HCT116 (cell line): Measurements from ENCODE around the gene APOBEC3B. TPM values are rescaled to one million over a fixed set of nuclear protein-coding genes. Genes with fewer than 3 reads are reported as not detected.
A peak's percentile ranks its signal among the peaks of the same experiment; 100 is the strongest.

ENCODE experiments used
- ATAC-seq: fragments of 200-7000 bp; cut with Tn5 transposase; 2 replicates; pipeline ENCODE4 v1.9.1; 2020; ENCODE audit warnings: mild to moderate bottlenecking, moderate library complexity
- BruUV-seq: library from RNA; stranded (reverse); fragments of 400-500 nt; replicated peaks from 2 replicates; lab custom pipeline; 2021; lab: Mats Ljungman, UMichigan
- CTCF ChIA-PET: fragments of 300-600 bp; sonication (Branson Sonifier 250); formaldehyde crosslinking; loops from one replicate; lab custom pipeline; 2021; ENCODE audit warnings: antibody characterized with exemption; lab: Charles Lee
- POLR2A ChIA-PET: fragments of 300-600, 350-600 bp; sonication (Branson Sonifier 250); formaldehyde crosslinking; loops from one replicate; lab custom pipeline; 2021; ENCODE audit warnings: antibody characterized with exemption; lab: Charles Lee
- RAD21 ChIA-PET, 2 experiments: fragments of 300-600 bp; sonication (Branson Sonifier 250); formaldehyde crosslinking; loops; one replicate each; lab custom pipeline; 2023; ENCODE audit warnings: low total read pairs in 2 of 2; ENCODE audit not compliant: uncharacterized antibody in 2 of 2, unreplicated experiment in 2 of 2, low non-redundant PET in 1 of 2; lab: Charles Lee
- DNase-seq: peaks from one replicate; pipeline ENCODE4 v3.0.0-alpha.2; 2010; ENCODE audit warnings: low read depth, low spot score
- H2AFZ ChIP-seq: fragments of 200-600 bp; shearing (Covaris generic), sonication (generic); 2 replicates; pipeline ENCODE4 v1.6.1; 2017; ENCODE audit warnings: low read depth, mixed run types, mixed read lengths, antibody characterized with exemption, low read length; ENCODE audit not compliant: poor library complexity, severe bottlenecking
- H3K27ac ChIP-seq: 2 replicates; pipeline ENCODE4 v1.5.1; 2012; ENCODE audit warnings: low read depth, low read length
- H3K27me3 ChIP-seq: fragments of 200-600 bp; sonication (generic); 2 replicates; pipeline ENCODE4 v1.6.1; 2016; ENCODE audit warnings: mixed run types, low read length, mixed read lengths; ENCODE audit not compliant: insufficient read depth
- H3K36me3 ChIP-seq, 2 experiments: fragments of 200-500 bp in 1 of 2; fragments of 200-600 bp in 1 of 2; sonication (Bioruptor generic) in 1 of 2; sonication (generic) in 1 of 2; 2 replicates each; pipeline versions ENCODE4 v1.5.1 to v1.6.1; 2014 to 2016; ENCODE audit warnings: low read length in 2 of 2, inconsistent platforms in 1 of 2, mixed read lengths in 1 of 2, mixed run types in 1 of 2; ENCODE audit not compliant: insufficient read depth in 2 of 2, control insufficient read depth in 1 of 2
- H3K4me1 ChIP-seq, 2 experiments: fragments of 200-600 bp in 1 of 2; sonication (generic) in 1 of 2; 2 replicates each; pipeline versions ENCODE4 v1.5.1 to v1.6.1; 2012 to 2017; ENCODE audit warnings: low read length in 2 of 2, inconsistent platforms in 1 of 2, mild to moderate bottlenecking in 1 of 2, mixed read lengths in 1 of 2, mixed run types in 1 of 2, moderate library complexity in 1 of 2; ENCODE audit not compliant: insufficient read depth in 2 of 2, control insufficient read depth in 1 of 2
- H3K4me2 ChIP-seq: fragments of 200-600 bp; sonication (generic); 2 replicates; pipeline ENCODE4 v1.6.1; 2017; ENCODE audit warnings: mixed run types, low read length, mixed read lengths
- H3K4me3 ChIP-seq, 2 experiments: fragments of 200-600 bp in 1 of 2; sonication (generic) in 1 of 2; replicated peaks in 1 of 2; 2 replicates each; pipeline ENCODE4 v1.5.1; 2011 to 2016; ENCODE audit warnings: low read length in 2 of 2, control low read depth in 1 of 2, low read depth in 1 of 2, mild to moderate bottlenecking in 1 of 2, mixed read lengths in 1 of 2, mixed run types in 1 of 2
- H3K79me2 ChIP-seq: fragments of 200-600 bp; sonication (generic); 2 replicates; pipeline ENCODE4 v1.6.1; 2017; ENCODE audit warnings: mild to moderate bottlenecking, mixed run types, low read length, moderate library complexity, mixed read lengths; ENCODE audit not compliant: insufficient read depth
- H3K9ac ChIP-seq: fragments of 200-600 bp; sonication (generic); 2 replicates; pipeline ENCODE4 v1.6.1; 2016; ENCODE audit warnings: low read length, mixed read lengths
- H3K9me2 ChIP-seq: fragments of 200-600 bp; sonication (generic), shearing (Covaris generic); 2 replicates; pipeline ENCODE4 v1.6.1; 2017; ENCODE audit warnings: mixed run types, mild to moderate bottlenecking, moderate library complexity; ENCODE audit not compliant: insufficient read depth
- H3K9me3 ChIP-seq, 2 experiments: fragments of 200-500 bp in 1 of 2; fragments of 200-600 bp in 1 of 2; sonication (Bioruptor generic) in 1 of 2; sonication (generic) in 1 of 2; 2 replicates each; pipeline ENCODE4 v1.6.1; 2014 to 2017; ENCODE audit warnings: low read length in 2 of 2, mixed read lengths in 2 of 2, inconsistent platforms in 1 of 2, low read depth in 1 of 2, mild to moderate bottlenecking in 1 of 2, mixed run types in 1 of 2, moderate library complexity in 1 of 2; ENCODE audit not compliant: control insufficient read depth in 1 of 2, insufficient read depth in 1 of 2
- H4K20me1 ChIP-seq: fragments of 200-600 bp; sonication (generic), shearing (Covaris generic); 2 replicates; pipeline ENCODE4 v1.6.1; 2017; ENCODE audit warnings: mixed run types, mild to moderate bottlenecking, moderate library complexity; ENCODE audit not compliant: insufficient read depth
- CBX3 ChIP-seq: IDR thresholded peaks from 2 replicates; pipeline ENCODE4 v1.6.1; 2012; ENCODE audit warnings: low read depth
- EGR1 ChIP-seq: IDR thresholded peaks from 2 replicates; pipeline ENCODE4 v1.6.1; 2012; ENCODE audit warnings: low read depth
- ELF1 ChIP-seq: IDR thresholded peaks from 2 replicates; pipeline ENCODE4 v1.6.1; 2012; ENCODE audit warnings: low read depth, borderline replicate concordance
- FOSL1 ChIP-seq: IDR thresholded peaks from 2 replicates; pipeline ENCODE4 v1.6.1; 2012; ENCODE audit warnings: low read depth
- JUND ChIP-seq: IDR thresholded peaks from 2 replicates; pipeline ENCODE4 v1.6.1; 2012
- POLR2A ChIP-seq: IDR thresholded peaks from 2 replicates; pipeline ENCODE4 v1.7.0; 2011; ENCODE audit warnings: borderline replicate concordance; ENCODE audit not compliant: insufficient read depth, insufficient read length; ENCODE audit errors: extremely low read depth
- POLR2AphosphoS5 ChIP-seq: IDR thresholded peaks from 2 replicates; pipeline ENCODE4 v1.6.1; 2011; ENCODE audit warnings: mild to moderate bottlenecking, low read depth, low read length, moderate library complexity
- RAD21 ChIP-seq: IDR thresholded peaks from 2 replicates; pipeline ENCODE4 v1.6.1; 2012; ENCODE audit warnings: low read depth, mild to moderate bottlenecking
- SP1 ChIP-seq: IDR thresholded peaks from 2 replicates; pipeline ENCODE4 v1.6.1; 2012; ENCODE audit warnings: low read depth
- SRF ChIP-seq: IDR thresholded peaks from 2 replicates; pipeline ENCODE4 v1.6.1; 2012; ENCODE audit warnings: low read depth
- YY1 ChIP-seq: IDR thresholded peaks from 2 replicates; pipeline ENCODE4 v1.6.1; 2011; ENCODE audit warnings: low read length, low read depth, moderate library complexity, mild to moderate bottlenecking; ENCODE audit not compliant: insufficient replicate concordance; ENCODE audit errors: extremely low read depth
- ZFX ChIP-seq: fragments of 450-650 bp; IDR thresholded peaks from 2 replicates; pipeline ENCODE4 v1.6.1; 2017
- ZNF274 ChIP-seq: fragments of 200-500 bp; sonication (Bioruptor generic); IDR thresholded peaks from 2 replicates; pipeline ENCODE4 v1.6.1; 2014; ENCODE audit warnings: mild to moderate bottlenecking, low read depth, low read length, inconsistent platforms
- intact Hi-C: fragments of 100-400 bp; cut with micrococcal nuclease; formaldehyde crosslinking; loops from 2 replicates; pipeline ENCODE4 v1.10.0; 2022
- total RNA-seq: library from RNA; stranded (reverse); gene quantifications from one replicate; pipeline ENCODE4 v1.2.1, GENCODE V29; 2021; ENCODE audit not compliant: unreplicated experiment
- TF ChIP-seq, protein P1 (sequence below): IDR thresholded peaks from 2 replicates; pipeline ENCODE4 v1.6.1; 2012
- TF ChIP-seq, protein P2 (sequence below): IDR thresholded peaks from 2 replicates; pipeline ENCODE4 v1.6.1; 2012

The APOBEC3B gene
- total RNA-seq, 1 experiment from 2014 or later: 10.3 TPM

DNA sequence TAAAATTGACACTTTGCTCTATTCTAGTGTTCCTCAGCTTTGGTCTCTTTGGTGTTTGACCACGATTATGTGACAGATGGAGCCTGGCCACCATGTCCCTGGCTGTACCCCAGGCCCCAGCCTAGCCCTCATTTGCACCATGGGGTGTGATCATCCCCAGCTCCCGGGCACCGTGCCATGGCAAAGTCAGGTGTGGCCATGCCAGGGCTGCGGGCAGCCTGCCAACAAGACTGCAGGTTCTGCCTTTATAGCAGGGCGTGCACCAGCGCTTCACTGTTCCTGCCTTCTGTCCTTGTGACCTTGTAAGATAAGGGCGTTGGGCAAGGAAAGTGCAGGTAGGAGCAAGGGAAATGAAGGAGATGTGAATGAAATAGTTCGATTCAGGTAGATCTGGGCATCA lies 47.1 kb upstream of the APOBEC3B start (continued):
- TF ChIP-seq ZNF274 (no peak), POLR2A (no peak)
- TF ChIP-seq, all 23 proteins: peak for 7

DNA sequence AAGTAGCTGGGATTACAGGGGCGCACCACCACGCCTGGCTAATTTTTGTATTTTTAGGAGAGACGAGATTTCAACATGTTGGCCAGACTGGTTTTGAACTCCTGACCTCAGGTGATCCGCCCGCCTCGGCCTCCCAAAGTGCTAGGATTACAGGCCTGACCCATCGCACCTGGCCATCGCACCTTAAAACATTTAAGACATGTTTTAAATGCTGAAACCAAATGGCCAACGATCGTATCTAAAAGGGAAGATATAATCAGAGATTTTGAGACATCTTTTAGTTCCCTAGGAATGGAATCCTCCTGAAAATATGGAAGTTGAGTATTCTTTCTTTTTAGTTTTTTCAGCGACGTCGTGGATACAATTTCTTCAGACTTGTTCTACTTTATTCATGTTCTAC lies 46.5 kb upstream of the APOBEC3B start:
- no peaks in the 10 kb centered on the region for H3K36me3 ChIP-seq

More for the DNA sequence above, 46.5 kb upstream of the APOBEC3B start:
- no peaks in the 10 kb centered on the region for H4K20me1 ChIP-seq
- no peak overlapping the region for H2AFZ ChIP-seq
- H3K9me2 ChIP-seq: no peaks in the 10 kb centered on the region
- DNase-seq (no peak), ATAC-seq (no peak)
- no peak overlapping the region for H3K4me3 ChIP-seq
- ChIA-PET RAD21 (no interaction called here), POLR2A (no interaction called here), CTCF (no interaction called here)
- H3K79me2 ChIP-seq: no peaks in the 10 kb centered on the region
- intact Hi-C loops: no loop called here
- TF ChIP-seq ZNF274 (no peak), POLR2A (no peak), ZFX (no peak), JUND (no peak), SRF (no peak), SP1 (no peak), EGR1 (no peak), ELF1 (no peak), CBX3 (no peak), POLR2AphosphoS5 (no peak), FOSL1 (no peak), RAD21 (no peak), YY1 (no peak)
- TF ChIP-seq, protein P1, sequence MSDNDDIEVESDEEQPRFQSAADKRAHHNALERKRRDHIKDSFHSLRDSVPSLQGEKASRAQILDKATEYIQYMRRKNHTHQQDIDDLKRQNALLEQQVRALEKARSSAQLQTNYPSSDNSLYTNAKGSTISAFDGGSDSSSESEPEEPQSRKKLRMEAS: no peak
- TF ChIP-seq, protein P2, sequence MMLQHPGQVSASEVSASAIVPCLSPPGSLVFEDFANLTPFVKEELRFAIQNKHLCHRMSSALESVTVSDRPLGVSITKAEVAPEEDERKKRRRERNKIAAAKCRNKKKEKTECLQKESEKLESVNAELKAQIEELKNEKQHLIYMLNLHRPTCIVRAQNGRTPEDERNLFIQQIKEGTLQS: no peak
- no peak overlapping the region for H3K27ac ChIP-seq
- H3K27me3 ChIP-seq: no peaks in the 10 kb centered on the region
- H3K9me3 ChIP-seq: no peaks in the 10 kb centered on the region
- H3K4me1 ChIP-seq: peaks cover 24 to 26% of the 10 kb centered on the region in 2 experiments
- no TSS peak for BruUV-seq
- no peak overlapping the region for H3K9ac ChIP-seq
- peak overlapping the region; percentile 73 for H3K4me2 ChIP-seq
